Natural killer cell (primary cell): ENCODE data around the gene RNF144B. TPM values are rescaled to one million over a fixed set of nuclear protein-coding genes. Genes with fewer than 3 reads are reported as not detected.

Experiments used
- ATAC-seq, 3 donors: fragments of 150-1000 bp in 2 of 3; fragments of 200-7000 bp in 1 of 3; cut with Tn5 transposase; 1 replicate in 1 of 3; 2 replicates in 2 of 3; pipeline ENCODE4 v1.10.0; 2021; ENCODE audit warnings: mild to moderate bottlenecking in 2 of 3, moderate library complexity in 2 of 3
- DNase-seq, 2 donors: peaks; one replicate each; pipeline versions ENCODE4 v3.0.0 to v3.0.0-alpha.2; 2013 to 2021; ENCODE audit warnings: mixed read lengths in 1 of 2
- H3K27ac ChIP-seq: one replicate; pipeline ENCODE4 v1.5.1; 2013; ENCODE audit warnings: mild to moderate bottlenecking, low read length
- H3K27me3 ChIP-seq: one replicate; pipeline ENCODE4 v1.6.1; 2013; ENCODE audit warnings: low read length; ENCODE audit not compliant: control insufficient read depth, insufficient read depth
- H3K36me3 ChIP-seq: one replicate; pipeline ENCODE4 v1.6.1; 2013; ENCODE audit warnings: low read length; ENCODE audit not compliant: control insufficient read depth, insufficient read depth
- H3K4me1 ChIP-seq: one replicate; pipeline ENCODE4 v1.6.1; 2013; ENCODE audit warnings: low read length; ENCODE audit not compliant: control insufficient read depth, insufficient read depth
- H3K4me3 ChIP-seq: one replicate; pipeline ENCODE4 v1.5.1; 2013; ENCODE audit warnings: low read length
- H3K9me3 ChIP-seq: one replicate; pipeline ENCODE4 v1.6.1; 2013; ENCODE audit warnings: low read length; ENCODE audit not compliant: control insufficient read depth, insufficient read depth
- H3K27ac Mint-ChIP-seq, 2 donors: one replicate each; pipeline ENCODE4 v1.8.0; 2022; ENCODE audit warnings: mild to moderate bottlenecking in 2 of 2, mixed read lengths in 2 of 2, moderate library complexity in 1 of 2
- H3K27me3 Mint-ChIP-seq, 2 donors: one replicate each; pipeline ENCODE4 v1.8.0; 2022; ENCODE audit warnings: low read depth in 2 of 2, mixed read lengths in 2 of 2
- H3K36me3 Mint-ChIP-seq: one replicate; pipeline ENCODE4 v1.8.0; 2022; ENCODE audit warnings: mixed read lengths
- H3K4me1 Mint-ChIP-seq, 2 donors: one replicate each; pipeline ENCODE4 v1.8.0; 2022; ENCODE audit warnings: mixed read lengths in 2 of 2
- H3K4me3 Mint-ChIP-seq: one replicate; pipeline ENCODE4 v1.8.0; 2022; ENCODE audit warnings: mild to moderate bottlenecking, moderate library complexity, mixed read lengths
- H3K9me3 Mint-ChIP-seq, 2 donors: one replicate each; pipeline ENCODE4 v1.8.0; 2022; ENCODE audit warnings: mixed read lengths in 2 of 2
- CTCF ChIP-seq: fragments of 200-600 bp; IDR thresholded peaks from one replicate; pipeline ENCODE4 v1.8.0; 2022; ENCODE audit warnings: antibody characterized with exemption
- WGBS: methylation state at CpG from one replicate; pipeline ENCODE4 v1.1.7; 2013; ENCODE audit warnings: missing lambda C conversion rate; ENCODE audit not compliant: insufficient coverage; 5-methylcytosine and 5-hydroxymethylcytosine counted together
- intact Hi-C: fragments of 100-400 bp; cut with micrococcal nuclease; formaldehyde crosslinking; loops from one replicate; pipeline ENCODE4 v1.14.2; 2022
- total RNA-seq, 4 donors: library from RNA; stranded (reverse); fragments of 120-200 nt in 1 of 4; gene quantifications; one replicate each; pipeline versions ENCODE4 v1.2.3 to v1.2.4, GENCODE V29; 2013 to 2022

RNF144B gene
- total RNA-seq, 3 donors from 2014 or later (not counting 1 experiment from before 2014, with no cell fraction given): 3.3 to 10.5 (median 5.2) TPM

DNA sequence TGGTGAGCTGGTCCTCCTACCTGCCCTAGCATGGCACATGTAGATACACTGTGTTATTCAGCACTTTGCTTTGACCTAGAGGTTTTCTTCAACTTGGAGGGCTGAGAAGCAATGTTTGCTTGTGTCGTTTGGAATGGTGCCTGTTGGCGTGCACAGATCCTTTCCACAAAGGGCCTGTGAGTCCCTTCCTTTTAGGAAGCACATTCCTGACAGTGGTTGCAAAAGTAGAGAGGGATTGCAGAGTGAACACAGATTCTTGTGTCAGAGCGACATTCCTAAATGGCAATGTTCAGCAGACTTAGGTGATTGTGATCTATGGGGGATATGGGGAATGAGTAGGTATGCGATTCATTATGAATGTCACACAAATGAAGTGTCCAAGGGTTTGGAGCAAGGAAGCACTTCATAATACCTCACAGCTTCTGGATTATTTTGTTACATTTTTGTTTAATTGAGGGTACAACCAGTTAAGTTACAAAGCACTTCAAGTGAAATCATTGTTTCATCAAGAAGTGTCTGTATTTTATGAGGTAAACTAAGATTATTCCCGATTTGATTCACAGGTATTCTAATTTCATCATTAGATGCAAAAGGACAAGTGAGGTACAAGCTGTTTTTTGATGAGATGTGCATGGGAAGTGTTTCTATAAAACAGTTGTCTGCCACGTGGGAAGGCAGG is 713 bp upstream of the RNF144B start:
- no peak for TF ChIP-seq CTCF
- Histone ChIP-seq H3K27me3 (no peaks in the 10 kb centered on the region), H3K36me3 (no peaks in the 10 kb centered on the region), H3K4me1 (peaks cover 4% of the 10 kb centered on the region), H3K9me3 (no peaks in the 10 kb centered on the region), H3K4me3 (no peak overlapping the region), H3K27ac (no peak overlapping the region)
- Mint-ChIP-seq H3K4me1 (peaks cover 30 to 37% of the 10 kb centered on the region in 2 donors), H3K4me3 (peak overlapping the region; percentile 100), H3K9me3 (no peaks in the 10 kb centered on the region), H3K27ac (peak overlapping the region; percentile 77 to 92), H3K36me3 (no peaks in the 10 kb centered on the region), H3K27me3 (no peaks in the 10 kb centered on the region)
- 75% methylated on average over 5 of the region's 6 CpGs for WGBS
- ATAC-seq (no peak), DNase-seq (no peak)
- intact Hi-C loops: no loop called here

- no peaks in the 10 kb centered on the region for H3K27me3 ChIP-seq
- no peak overlapping the region for H3K27ac ChIP-seq
- Mint-ChIP-seq H3K27ac (peak overlapping the region; percentile 77 to 92), H3K4me3 (peak overlapping the region; percentile 100), H3K9me3 (no peaks in the 10 kb centered on the region), H3K27me3 (no peaks in the 10 kb centered on the region), H3K4me1 (peaks cover 30 to 37% of the 10 kb centered on the region in 2 donors), H3K36me3 (no peaks in the 10 kb centered on the region)
- peaks cover 4% of the 10 kb centered on the region for H3K4me1 ChIP-seq
- intact Hi-C loops: no loop called here
- no peak for ATAC-seq
- DNase-seq: no peak
- H3K9me3 ChIP-seq: no peaks in the 10 kb centered on the region
- peak overlapping the region; percentile 63 for H3K4me3 ChIP-seq
- TF ChIP-seq CTCF: no peak
- no peaks in the 10 kb centered on the region for H3K36me3 ChIP-seq
- 13% methylated on average over 3 of the region's 3 CpGs for WGBS
Measured at GRCh38 chr6:18388271-18388670, 1.1 kb downstream of the RNF144B start.

DNA sequence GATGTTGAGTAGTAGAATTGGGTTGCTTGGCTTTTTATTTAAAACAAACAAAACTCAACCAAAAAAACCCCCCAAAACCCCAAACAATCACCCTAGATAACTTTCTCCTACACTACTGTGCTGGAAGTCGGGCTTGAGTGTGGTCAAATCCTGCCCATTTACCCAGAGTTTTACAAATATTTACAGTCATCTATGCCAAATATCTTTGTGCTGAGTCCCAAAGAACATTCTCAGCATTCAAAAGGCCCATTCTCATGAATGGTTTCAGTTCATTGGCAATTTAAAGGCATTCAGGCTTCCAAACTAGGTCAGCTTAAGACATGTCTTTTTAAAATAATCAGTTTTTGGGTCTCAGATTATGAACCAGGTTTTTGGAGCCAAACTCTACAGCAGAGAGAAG is 1.8 kb downstream of the RNF144B start:
- H3K4me1 Mint-ChIP-seq: peaks cover 30 to 37% of the 10 kb centered on the region in 2 donors
- intact Hi-C loops: no loop called here
- H3K9me3 Mint-ChIP-seq: no peaks in the 10 kb centered on the region
- Histone ChIP-seq H3K4me3 (no peak overlapping the region), H3K27me3 (no peaks in the 10 kb centered on the region), H3K9me3 (no peaks in the 10 kb centered on the region), H3K36me3 (no peaks in the 10 kb centered on the region), H3K4me1 (peaks cover 4% of the 10 kb centered on the region), H3K27ac (no peak overlapping the region)
- no peak for TF ChIP-seq CTCF
- no peak for DNase-seq
- H3K27me3 Mint-ChIP-seq: no peaks in the 10 kb centered on the region
- 71% methylated on average over 1 of the region's 1 CpG for WGBS
- peak overlapping the region; percentile 100 for H3K4me3 Mint-ChIP-seq
- peak overlapping the region; percentile 77 to 92 for H3K27ac Mint-ChIP-seq
- no peaks in the 10 kb centered on the region for H3K36me3 Mint-ChIP-seq
- no peak for ATAC-seq

GRCh38 chr6:18389479-18389878 is 2.3 kb downstream of the RNF144B start:
- no peak for TF ChIP-seq CTCF
- H3K27me3 ChIP-seq: no peaks in the 10 kb centered on the region
- DNase-seq: no peak
- H3K27ac Mint-ChIP-seq: peak overlapping the region in 1 of 2 donors; percentile 23
- no peak overlapping the region for H3K27ac ChIP-seq
- H3K36me3 ChIP-seq: no peaks in the 10 kb centered on the region
- H3K4me3 Mint-ChIP-seq: no peak overlapping the region
- no peaks in the 10 kb centered on the region for H3K9me3 ChIP-seq
- intact Hi-C loops: no loop called here
- 67% methylated on average over 1 of the region's 2 CpGs for WGBS
- H3K4me1 ChIP-seq: peaks cover 4% of the 10 kb centered on the region
- no peak for ATAC-seq
- peaks cover 30 to 37% of the 10 kb centered on the region in 2 donors for H3K4me1 Mint-ChIP-seq
- H3K4me3 ChIP-seq: no peak overlapping the region
- no peaks in the 10 kb centered on the region for H3K9me3 Mint-ChIP-seq
- H3K27me3 Mint-ChIP-seq: no peaks in the 10 kb centered on the region
- H3K36me3 Mint-ChIP-seq: no peaks in the 10 kb centered on the region
